DOHH2 (cell line): ENCODE results near the gene HSF5.
A peak's percentile ranks its signal among the peaks of the same experiment; 100 is the strongest.

Experiments
- H3F3A ChIP-seq: fragments of 200-600 bp; sonication (generic), shearing (Covaris generic); 2 replicates; pipeline ENCODE4 v1.6.0; 2016; ENCODE audit warnings: antibody characterized with exemption, mild to moderate bottlenecking; ENCODE audit not compliant: control insufficient read depth, insufficient read depth
- H3K27ac ChIP-seq: fragments of 200-600 bp; sonication (generic); 2 replicates; pipeline ENCODE4 v1.5.1; 2014; ENCODE audit warnings: low read depth, mild to moderate bottlenecking, low read length, moderate library complexity
- H3K27me3 ChIP-seq: fragments of 200-600 bp; sonication (generic); 2 replicates; pipeline ENCODE4 v1.6.1; 2014; ENCODE audit warnings: mild to moderate bottlenecking, low read length, mixed read lengths; ENCODE audit not compliant: control insufficient read depth
- H3K36me3 ChIP-seq: fragments of 200-600 bp; sonication (generic); 2 replicates; pipeline ENCODE4 v1.6.1; 2014; ENCODE audit warnings: mild to moderate bottlenecking, low read length, moderate library complexity, mixed read lengths; ENCODE audit not compliant: control insufficient read depth
- H3K4me1 ChIP-seq: fragments of 200-600 bp; sonication (generic); 2 replicates; pipeline ENCODE4 v1.6.1; 2014; ENCODE audit warnings: mild to moderate bottlenecking, low read length, mixed read lengths; ENCODE audit not compliant: control insufficient read depth
- H3K4me2 ChIP-seq: fragments of 200-600 bp; sonication (generic); 2 replicates; pipeline ENCODE4 v1.6.0; 2014; ENCODE audit warnings: mild to moderate bottlenecking, low read length, moderate library complexity
- H3K4me3 ChIP-seq: fragments of 200-600 bp; sonication (generic); 2 replicates; pipeline ENCODE4 v1.5.1; 2014; ENCODE audit warnings: mild to moderate bottlenecking, low read length, mixed read lengths
- H3K79me2 ChIP-seq: fragments of 200-600 bp; sonication (generic); 2 replicates; pipeline ENCODE4 v1.6.1; 2014; ENCODE audit warnings: mild to moderate bottlenecking, low read length, mixed read lengths; ENCODE audit not compliant: control insufficient read depth
- H3K9me2 ChIP-seq: fragments of 200-600 bp; sonication (generic); replicated peaks from 2 replicates; pipeline ENCODE4 v1.6.1; 2014; ENCODE audit warnings: mild to moderate bottlenecking, low read length, mixed read lengths; ENCODE audit not compliant: control insufficient read depth
- H3K9me3 ChIP-seq: fragments of 200-600 bp; sonication (generic); 2 replicates; pipeline ENCODE4 v1.6.1; 2014; ENCODE audit warnings: antibody characterized with exemption, low read length, mixed read lengths; ENCODE audit not compliant: control insufficient read depth, insufficient read depth
- H4K20me1 ChIP-seq: fragments of 200-600 bp; sonication (generic); 2 replicates; pipeline ENCODE4 v1.6.0; 2014; ENCODE audit warnings: low read depth, mild to moderate bottlenecking, antibody characterized with exemption, low read length, moderate library complexity; ENCODE audit not compliant: control insufficient read depth, insufficient read depth
- CTCF ChIP-seq: fragments of 200-600 bp; sonication (generic); IDR thresholded peaks from one replicate; pipeline ENCODE4 v1.5.1; 2014; ENCODE audit warnings: antibody characterized with exemption, mild to moderate bottlenecking, low read depth, low read length; ENCODE audit not compliant: poor library complexity, severe bottlenecking
- EZH2phosphoT487 ChIP-seq: fragments of 200-600 bp; sonication (generic); IDR thresholded peaks from 2 replicates; pipeline ENCODE4 v1.6.1; 2017; ENCODE audit warnings: borderline replicate concordance, mild to moderate bottlenecking, antibody characterized with exemption, low read length, moderate library complexity, mixed read lengths

The HSF5 gene

GRCh38 chr17:58531122-58531521 lies 42.9 kb upstream of the HSF5 start:
- H3K27ac ChIP-seq = no peak overlapping the region
- H3K27me3 ChIP-seq = peaks cover 34% of the 10 kb centered on the region
- H3K9me3 ChIP-seq = no peaks in the 10 kb centered on the region
- H3K9me2 ChIP-seq = no peaks in the 10 kb centered on the region
- H4K20me1 ChIP-seq = no peaks in the 10 kb centered on the region
- H3F3A ChIP-seq = no peaks in the 10 kb centered on the region
- H3K4me3 ChIP-seq = peak overlapping the region; percentile 62
- TF ChIP-seq CTCF = no peak
- no peak for TF ChIP-seq EZH2phosphoT487
- no peaks in the 10 kb centered on the region for H3K79me2 ChIP-seq
- H3K4me2 ChIP-seq = peak overlapping the region; percentile 77
- peaks cover 12% of the 10 kb centered on the region for H3K4me1 ChIP-seq
- H3K36me3 ChIP-seq = no peaks in the 10 kb centered on the region

- Histone ChIP-seq H3K4me1 (peaks cover 12% of the 10 kb centered on the region), H3K27me3 (peaks cover 34% of the 10 kb centered on the region), H3F3A (no peaks in the 10 kb centered on the region), H3K4me2 (no peak overlapping the region), H4K20me1 (no peaks in the 10 kb centered on the region), H3K36me3 (no peaks in the 10 kb centered on the region), H3K79me2 (no peaks in the 10 kb centered on the region), H3K4me3 (no peak overlapping the region), H3K9me2 (no peaks in the 10 kb centered on the region), H3K27ac (no peak overlapping the region), H3K9me3 (no peaks in the 10 kb centered on the region)
- TF ChIP-seq EZH2phosphoT487 (no peak), CTCF (no peak)
Observed at GRCh38 chr17:58530655-58531054, 42.4 kb upstream of the HSF5 start.

- no peaks in the 10 kb centered on the region for H3K79me2 ChIP-seq
- no peak overlapping the region for H3K27ac ChIP-seq
- no peak for TF ChIP-seq CTCF
- TF ChIP-seq EZH2phosphoT487 = no peak
- H3K36me3 ChIP-seq = no peaks in the 10 kb centered on the region
- H3K4me2 ChIP-seq = no peak overlapping the region
- no peaks in the 10 kb centered on the region for H3K9me3 ChIP-seq
- no peaks in the 10 kb centered on the region for H3F3A ChIP-seq
- peaks cover 12% of the 10 kb centered on the region for H3K4me1 ChIP-seq
- H4K20me1 ChIP-seq = no peaks in the 10 kb centered on the region
- H3K9me2 ChIP-seq = no peaks in the 10 kb centered on the region
- H3K27me3 ChIP-seq = peaks cover 30% of the 10 kb centered on the region
- no peak overlapping the region for H3K4me3 ChIP-seq
Observed at GRCh38 chr17:58529275-58529674, 41.1 kb upstream of the HSF5 start.

- H4K20me1 ChIP-seq = no peaks in the 10 kb centered on the region
- H3K27ac ChIP-seq = no peak overlapping the region
- H3K4me1 ChIP-seq = peaks cover 12% of the 10 kb centered on the region
Observed at GRCh38 chr17:58528443-58528842, 40.2 kb upstream of the HSF5 start.

More at GRCh38 chr17:58528443-58528842, 40.2 kb upstream of the HSF5 start:
- no peak overlapping the region for H3K4me2 ChIP-seq
- no peaks in the 10 kb centered on the region for H3K36me3 ChIP-seq
- H3K4me3 ChIP-seq = no peak overlapping the region
- H3K79me2 ChIP-seq = no peaks in the 10 kb centered on the region
- H3K27me3 ChIP-seq = peaks cover 30% of the 10 kb centered on the region
- no peaks in the 10 kb centered on the region for H3F3A ChIP-seq
- no peaks in the 10 kb centered on the region for H3K9me2 ChIP-seq
- TF ChIP-seq CTCF (no peak), EZH2phosphoT487 (no peak)
- H3K9me3 ChIP-seq = no peaks in the 10 kb centered on the region
